ENCODE measurements around the gene SHTN1.

The SHTN1 gene

DNA sequence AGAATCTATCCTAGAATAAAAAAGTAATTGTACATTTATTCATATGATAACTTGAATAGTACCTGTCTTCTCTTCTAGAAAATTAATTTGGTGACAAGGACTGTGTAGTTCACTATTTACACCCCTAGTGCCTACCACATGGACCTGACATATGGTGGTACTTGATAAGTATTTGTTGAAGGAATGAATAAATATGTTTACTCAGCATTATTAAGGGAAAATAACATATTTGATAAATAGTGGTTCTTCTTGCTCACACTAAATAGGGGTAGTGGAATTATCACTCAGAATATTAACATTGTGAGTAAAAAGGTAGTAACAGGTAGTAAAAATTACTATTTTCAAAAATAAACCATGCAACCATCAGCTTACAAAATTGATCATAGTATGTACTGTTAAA is 2.8 kb downstream of the SHTN1 start (continued):
- TF ChIP-seq ARNTL (CRISPR knock-in tag; IDR thresholded peaks at IDR 0.05; ENCODE audit: borderline replicate concordance, low read depth) = no peak

DNA sequence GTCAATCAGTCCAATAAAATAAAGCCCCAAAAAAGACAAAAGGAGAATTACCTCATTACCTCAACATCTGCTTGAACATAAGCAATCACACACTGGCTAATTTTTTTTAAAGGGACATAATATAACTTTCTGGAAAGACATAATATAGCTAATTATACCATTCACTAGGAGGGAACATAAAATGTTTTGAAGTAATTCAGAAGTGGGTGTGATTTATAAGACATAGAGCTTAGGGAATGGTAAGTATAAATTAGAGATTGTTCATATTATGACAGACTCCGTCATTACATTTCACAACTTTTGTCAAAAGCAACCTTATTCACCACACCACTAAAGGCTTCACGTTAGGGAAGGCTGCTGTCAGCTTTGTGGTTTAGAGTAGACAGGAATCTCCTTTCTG is 3.8 kb downstream of the SHTN1 start:
- no peak for ATAC-seq

DNA sequence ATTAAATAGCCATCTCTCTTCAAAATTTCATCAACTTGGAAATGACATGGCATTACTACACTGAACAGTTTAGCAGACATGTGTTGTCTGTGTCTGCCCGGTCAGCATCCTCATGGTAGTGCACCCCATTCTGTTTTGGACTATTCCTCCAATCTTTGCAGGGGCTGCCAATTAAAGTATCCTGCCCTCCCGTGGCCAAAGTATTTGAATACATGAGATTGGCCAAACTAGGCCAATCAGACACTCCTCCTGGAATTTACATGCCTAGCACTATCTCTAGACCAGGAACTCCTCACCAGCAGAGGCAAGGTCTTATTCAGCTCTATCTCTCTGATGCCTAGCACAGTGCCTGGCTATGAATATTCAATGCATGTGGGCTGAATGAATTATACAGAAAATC is 4.4 kb downstream of the SHTN1 start:
- no peak for TF ChIP-seq GLIS3 (CRISPR knock-in tag; IDR thresholded peaks at IDR 0.05)
- TF ChIP-seq, protein P1, sequence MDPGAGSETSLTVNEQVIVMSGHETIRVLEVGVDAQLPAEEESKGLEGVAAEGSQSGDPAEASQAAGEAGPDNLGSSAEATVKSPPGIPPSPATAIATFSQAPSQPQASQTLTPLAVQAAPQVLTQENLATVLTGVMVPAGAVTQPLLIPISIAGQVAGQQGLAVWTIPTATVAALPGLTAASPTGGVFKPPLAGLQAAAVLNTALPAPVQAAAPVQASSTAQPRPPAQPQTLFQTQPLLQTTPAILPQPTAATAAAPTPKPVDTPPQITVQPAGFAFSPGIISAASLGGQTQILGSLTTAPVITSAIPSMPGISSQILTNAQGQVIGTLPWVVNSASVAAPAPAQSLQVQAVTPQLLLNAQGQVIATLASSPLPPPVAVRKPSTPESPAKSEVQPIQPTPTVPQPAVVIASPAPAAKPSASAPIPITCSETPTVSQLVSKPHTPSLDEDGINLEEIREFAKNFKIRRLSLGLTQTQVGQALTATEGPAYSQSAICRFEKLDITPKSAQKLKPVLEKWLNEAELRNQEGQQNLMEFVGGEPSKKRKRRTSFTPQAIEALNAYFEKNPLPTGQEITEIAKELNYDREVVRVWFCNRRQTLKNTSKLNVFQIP (CRISPR knock-in tag; IDR thresholded peaks at IDR 0.05; ENCODE audit: borderline replicate concordance, low read depth) = no peak
- TF ChIP-seq, protein P2, sequence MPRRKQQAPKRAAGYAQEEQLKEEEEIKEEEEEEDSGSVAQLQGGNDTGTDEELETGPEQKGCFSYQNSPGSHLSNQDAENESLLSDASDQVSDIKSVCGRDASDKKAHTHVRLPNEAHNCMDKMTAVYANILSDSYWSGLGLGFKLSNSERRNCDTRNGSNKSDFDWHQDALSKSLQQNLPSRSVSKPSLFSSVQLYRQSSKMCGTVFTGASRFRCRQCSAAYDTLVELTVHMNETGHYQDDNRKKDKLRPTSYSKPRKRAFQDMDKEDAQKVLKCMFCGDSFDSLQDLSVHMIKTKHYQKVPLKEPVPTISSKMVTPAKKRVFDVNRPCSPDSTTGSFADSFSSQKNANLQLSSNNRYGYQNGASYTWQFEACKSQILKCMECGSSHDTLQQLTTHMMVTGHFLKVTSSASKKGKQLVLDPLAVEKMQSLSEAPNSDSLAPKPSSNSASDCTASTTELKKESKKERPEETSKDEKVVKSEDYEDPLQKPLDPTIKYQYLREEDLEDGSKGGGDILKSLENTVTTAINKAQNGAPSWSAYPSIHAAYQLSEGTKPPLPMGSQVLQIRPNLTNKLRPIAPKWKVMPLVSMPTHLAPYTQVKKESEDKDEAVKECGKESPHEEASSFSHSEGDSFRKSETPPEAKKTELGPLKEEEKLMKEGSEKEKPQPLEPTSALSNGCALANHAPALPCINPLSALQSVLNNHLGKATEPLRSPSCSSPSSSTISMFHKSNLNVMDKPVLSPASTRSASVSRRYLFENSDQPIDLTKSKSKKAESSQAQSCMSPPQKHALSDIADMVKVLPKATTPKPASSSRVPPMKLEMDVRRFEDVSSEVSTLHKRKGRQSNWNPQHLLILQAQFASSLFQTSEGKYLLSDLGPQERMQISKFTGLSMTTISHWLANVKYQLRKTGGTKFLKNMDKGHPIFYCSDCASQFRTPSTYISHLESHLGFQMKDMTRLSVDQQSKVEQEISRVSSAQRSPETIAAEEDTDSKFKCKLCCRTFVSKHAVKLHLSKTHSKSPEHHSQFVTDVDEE (CRISPR knock-in tag; IDR thresholded peaks at IDR 0.05) = no peak
- TF ChIP-seq, protein P3, sequence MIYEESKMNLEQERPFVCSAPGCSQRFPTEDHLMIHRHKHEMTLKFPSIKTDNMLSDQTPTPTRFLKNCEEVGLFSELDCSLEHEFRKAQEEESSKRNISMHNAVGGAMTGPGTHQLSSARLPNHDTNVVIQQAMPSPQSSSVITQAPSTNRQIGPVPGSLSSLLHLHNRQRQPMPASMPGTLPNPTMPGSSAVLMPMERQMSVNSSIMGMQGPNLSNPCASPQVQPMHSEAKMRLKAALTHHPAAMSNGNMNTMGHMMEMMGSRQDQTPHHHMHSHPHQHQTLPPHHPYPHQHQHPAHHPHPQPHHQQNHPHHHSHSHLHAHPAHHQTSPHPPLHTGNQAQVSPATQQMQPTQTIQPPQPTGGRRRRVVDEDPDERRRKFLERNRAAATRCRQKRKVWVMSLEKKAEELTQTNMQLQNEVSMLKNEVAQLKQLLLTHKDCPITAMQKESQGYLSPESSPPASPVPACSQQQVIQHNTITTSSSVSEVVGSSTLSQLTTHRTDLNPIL (CRISPR knock-in tag; IDR thresholded peaks at IDR 0.05; ENCODE audit: low read depth) = no peak
- TF ChIP-seq RARB (CRISPR knock-in tag; IDR thresholded peaks at IDR 0.05) = no peak
- no peak for TF ChIP-seq ISL1 (CRISPR knock-in tag; IDR thresholded peaks at IDR 0.05)
- no peak for TF ChIP-seq PPARA (CRISPR knock-in tag; IDR thresholded peaks at IDR 0.05; ENCODE audit: borderline replicate concordance)
- no peak for TF ChIP-seq TCF4 (CRISPR knock-in tag; IDR thresholded peaks at IDR 0.05; ENCODE audit: borderline replicate concordance)
- no peak for TF ChIP-seq BACH2 (CRISPR knock-in tag; IDR thresholded peaks at IDR 0.05; ENCODE audit: borderline replicate concordance)
- no peak for TF ChIP-seq SNAI2 (CRISPR knock-in tag; IDR thresholded peaks at IDR 0.05)
- TF ChIP-seq ARNTL (CRISPR knock-in tag; IDR thresholded peaks at IDR 0.05; ENCODE audit: borderline replicate concordance, low read depth) = no peak
- TF ChIP-seq CSDC2 (CRISPR knock-in tag; IDR thresholded peaks at IDR 0.05) = no peak
- TF ChIP-seq TOX (CRISPR knock-in tag; IDR thresholded peaks at IDR 0.05; ENCODE audit: borderline replicate concordance) = no peak
- TF ChIP-seq ZNF70 (CRISPR knock-in tag; IDR thresholded peaks at IDR 0.05) = no peak
- TF ChIP-seq ZC3H10 (CRISPR knock-in tag; IDR thresholded peaks at IDR 0.05) = no peak
- no peak for ATAC-seq

More for the DNA sequence above, 3.8 kb downstream of the SHTN1 start:
- TF ChIP-seq OSR1 (CRISPR knock-in tag; IDR thresholded peaks at IDR 0.05) (no peak), TOX (CRISPR knock-in tag; IDR thresholded peaks at IDR 0.05; ENCODE audit: borderline replicate concordance) (no peak), RARB (CRISPR knock-in tag; IDR thresholded peaks at IDR 0.05) (no peak), ZNF70 (CRISPR knock-in tag; IDR thresholded peaks at IDR 0.05) (no peak), ZFP30 (CRISPR knock-in tag; IDR thresholded peaks at IDR 0.05) (no peak), ZFP3 (CRISPR knock-in tag; IDR thresholded peaks at IDR 0.05) (no peak), CSDC2 (CRISPR knock-in tag; IDR thresholded peaks at IDR 0.05) (no peak), TCF4 (CRISPR knock-in tag; IDR thresholded peaks at IDR 0.05; ENCODE audit: borderline replicate concordance) (no peak), BACH2 (CRISPR knock-in tag; IDR thresholded peaks at IDR 0.05; ENCODE audit: borderline replicate concordance) (no peak), ZC3H10 (CRISPR knock-in tag; IDR thresholded peaks at IDR 0.05) (no peak), ZNF565 (CRISPR knock-in tag; conservative IDR thresholded peaks at IDR 0.05; ENCODE audit: low read depth) (no peak), PPARA (CRISPR knock-in tag; IDR thresholded peaks at IDR 0.05; ENCODE audit: borderline replicate concordance) (no peak), ISL1 (CRISPR knock-in tag; IDR thresholded peaks at IDR 0.05) (no peak)
- TF ChIP-seq, protein P2 (CRISPR knock-in tag; IDR thresholded peaks at IDR 0.05) = no peak
- TF ChIP-seq, protein P4, sequence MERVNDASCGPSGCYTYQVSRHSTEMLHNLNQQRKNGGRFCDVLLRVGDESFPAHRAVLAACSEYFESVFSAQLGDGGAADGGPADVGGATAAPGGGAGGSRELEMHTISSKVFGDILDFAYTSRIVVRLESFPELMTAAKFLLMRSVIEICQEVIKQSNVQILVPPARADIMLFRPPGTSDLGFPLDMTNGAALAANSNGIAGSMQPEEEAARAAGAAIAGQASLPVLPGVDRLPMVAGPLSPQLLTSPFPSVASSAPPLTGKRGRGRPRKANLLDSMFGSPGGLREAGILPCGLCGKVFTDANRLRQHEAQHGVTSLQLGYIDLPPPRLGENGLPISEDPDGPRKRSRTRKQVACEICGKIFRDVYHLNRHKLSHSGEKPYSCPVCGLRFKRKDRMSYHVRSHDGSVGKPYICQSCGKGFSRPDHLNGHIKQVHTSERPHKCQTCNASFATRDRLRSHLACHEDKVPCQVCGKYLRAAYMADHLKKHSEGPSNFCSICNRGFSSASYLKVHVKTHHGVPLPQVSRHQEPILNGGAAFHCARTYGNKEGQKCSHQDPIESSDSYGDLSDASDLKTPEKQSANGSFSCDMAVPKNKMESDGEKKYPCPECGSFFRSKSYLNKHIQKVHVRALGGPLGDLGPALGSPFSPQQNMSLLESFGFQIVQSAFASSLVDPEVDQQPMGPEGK (CRISPR knock-in tag; IDR thresholded peaks at IDR 0.05; ENCODE audit: borderline replicate concordance) = no peak
- TF ChIP-seq, protein P3 (CRISPR knock-in tag; IDR thresholded peaks at IDR 0.05; ENCODE audit: low read depth) = no peak

Measured in SK-N-SH treated with all-trans-retinoic acid at 6 μM for 48 hours (cell line).